Measurements from ENCODE around the gene RALGAPB. TPM values are rescaled to one million over a fixed set of nuclear protein-coding genes. Genes with fewer than 3 reads are reported as not detected.
A peak's percentile ranks its signal among the peaks of the same experiment; 100 is the strongest.

RALGAPB gene
- polyA plus RNA-seq, 1 donor (not counting 4 experiments of a cell fraction or from before 2014, with no cell fraction given): 23.8 TPM

- H3K79me2 ChIP-seq (ENCODE audit: control insufficient read depth, insufficient read depth, low read length): no peaks in the 10 kb centered on the region
- no peak overlapping the region for H3K9ac ChIP-seq (ENCODE audit: control insufficient read depth, extremely low read depth, insufficient read depth, low read length)
- H3K9me3 ChIP-seq (ENCODE audit: control insufficient read depth, low read depth, low read length): no peaks in the 10 kb centered on the region
- TF ChIP-seq EZH2 (IDR thresholded peaks at IDR 0.05; ENCODE audit: low read length): no peak
- TF ChIP-seq CTCF (optimal IDR thresholded peaks at IDR 0.05 in 1 of 3, IDR thresholded peaks at IDR 0.05 in 1 of 3, conservative IDR thresholded peaks at IDR 0.05 in 1 of 3; ENCODE audit: extremely low read depth in 1 of 3, insufficient read depth in 2 of 3, low read length in 3 of 3): no peak
- no peak overlapping the region for H2AFZ ChIP-seq (ENCODE audit: control insufficient read depth, low read length)
- DNase-seq (ENCODE audit: low read depth, low spot score) (no peak), FAIRE-seq (no peak)
- peaks cover 7% of the 10 kb centered on the region for H3K4me1 ChIP-seq (ENCODE audit: control insufficient read depth, extremely low read depth, insufficient read depth, low read length)
- dilution Hi-C loops (cut with MboI; ENCODE audit: extremely low pct_ligation_motif_present, low sequenced_read_pairs): no loop called here
- no peaks in the 10 kb centered on the region for H3K9me1 ChIP-seq (ENCODE audit: control insufficient read depth, extremely low read depth, insufficient read depth, low read length)
- H3K4me2 ChIP-seq (ENCODE audit: control insufficient read depth, extremely low read depth, insufficient read depth, low read depth, low read length): no peak overlapping the region
- H3K36me3 ChIP-seq (ENCODE audit: control insufficient read depth in 2 of 2, extremely low read depth in 1 of 2, insufficient read depth in 2 of 2, low read length in 2 of 2): no peaks in the 10 kb centered on the region
- H3K27me3 ChIP-seq (ENCODE audit: control insufficient read depth, extremely low read depth, insufficient read depth, low read length): peaks cover 5% of the 10 kb centered on the region
- no peak overlapping the region for H3K4me3 ChIP-seq (ENCODE audit: control insufficient read depth in 2 of 3, extremely low read depth in 1 of 3, insufficient read depth in 2 of 3, low read depth in 1 of 3, low read length in 3 of 3)
- no peaks in the 10 kb centered on the region for H4K20me1 ChIP-seq (ENCODE audit: control insufficient read depth, extremely low read depth, insufficient read depth, low read length)
- H3K27ac ChIP-seq (ENCODE audit: control insufficient read depth, insufficient read depth, low read length): no peak overlapping the region
Observed at GRCh38 chr20:38616457-38616856, 143.8 kb downstream of the RALGAPB start.

GRCh38 chr20:38617011-38617829, 144.6 kb downstream of the RALGAPB start:
- no peak overlapping the region for H3K4me3 ChIP-seq (ENCODE audit: control insufficient read depth in 2 of 3, extremely low read depth in 1 of 3, insufficient read depth in 2 of 3, low read depth in 1 of 3, low read length in 3 of 3)
- DNase-seq (ENCODE audit: low read depth, low spot score) (no peak), FAIRE-seq (no peak)
- peaks cover 5% of the 10 kb centered on the region for H3K27me3 ChIP-seq (ENCODE audit: control insufficient read depth, extremely low read depth, insufficient read depth, low read length)
- H3K4me1 ChIP-seq (ENCODE audit: control insufficient read depth, extremely low read depth, insufficient read depth, low read length): peaks cover 7% of the 10 kb centered on the region
- peak overlapping the region; percentile 25 for H3K4me2 ChIP-seq (ENCODE audit: control insufficient read depth, extremely low read depth, insufficient read depth, low read depth, low read length)
- H4K20me1 ChIP-seq (ENCODE audit: control insufficient read depth, extremely low read depth, insufficient read depth, low read length): no peaks in the 10 kb centered on the region
- H3K27ac ChIP-seq (ENCODE audit: control insufficient read depth, insufficient read depth, low read length): no peak overlapping the region
- H3K9ac ChIP-seq (ENCODE audit: control insufficient read depth, extremely low read depth, insufficient read depth, low read length): no peak overlapping the region
- H3K9me1 ChIP-seq (ENCODE audit: control insufficient read depth, extremely low read depth, insufficient read depth, low read length): no peaks in the 10 kb centered on the region
- TF ChIP-seq CTCF (optimal IDR thresholded peaks at IDR 0.05 in 1 of 3, IDR thresholded peaks at IDR 0.05 in 1 of 3, conservative IDR thresholded peaks at IDR 0.05 in 1 of 3; ENCODE audit: extremely low read depth in 1 of 3, insufficient read depth in 2 of 3, low read length in 3 of 3): no peak
- no peak for TF ChIP-seq EZH2 (IDR thresholded peaks at IDR 0.05; ENCODE audit: low read length)
- H3K36me3 ChIP-seq (ENCODE audit: control insufficient read depth in 2 of 2, extremely low read depth in 1 of 2, insufficient read depth in 2 of 2, low read length in 2 of 2): no peaks in the 10 kb centered on the region
- H3K79me2 ChIP-seq (ENCODE audit: control insufficient read depth, insufficient read depth, low read length): no peaks in the 10 kb centered on the region
- no peaks in the 10 kb centered on the region for H3K9me3 ChIP-seq (ENCODE audit: control insufficient read depth, low read depth, low read length)
- dilution Hi-C loops (cut with MboI; ENCODE audit: extremely low pct_ligation_motif_present, low sequenced_read_pairs): no loop called here
- H2AFZ ChIP-seq (ENCODE audit: control insufficient read depth, low read length): no peak overlapping the region

All from keratinocyte (primary cell).